Hypothalamus (tissue), 51 donors: ENCODE data around the gene MT1B.

Experiments
- DNase-seq, 51 donors: peaks; one replicate each; lab custom pipeline; 2025; lab: John Stamatoyannopoulos, UW

MT1B gene

GRCh38 chr16:56683424-56684172, 31.9 kb downstream of the MT1B start:
- DNase-seq: peak in 2 of 51 donors; percentile 13 to 15

- DNase-seq: peak in 11 of 51 donors; percentile 10 to 41 (median 25)
Measured at GRCh38 chr16:56684256-56684925, 32.7 kb downstream of the MT1B start.

- DNase-seq: peak in 2 of 51 donors; percentile 31 to 41
Measured at GRCh38 chr16:56684926-56685590, 33.4 kb downstream of the MT1B start.

GRCh38 chr16:56686758-56687157, 35.1 kb downstream of the MT1B start:
- DNase-seq: no peak

GRCh38 chr16:56688762-56689161, 37.1 kb downstream of the MT1B start:
- DNase-seq: no peak

- no peak for DNase-seq
Measured at GRCh38 chr16:56689171-56689570, 37.5 kb downstream of the MT1B start.

- no peak for DNase-seq
Measured at GRCh38 chr16:56690420-56691122, 38.9 kb downstream of the MT1B start.

- DNase-seq: no peak
Measured at GRCh38 chr16:56691885-56692284, 40.2 kb downstream of the MT1B start.

- no peak for DNase-seq
Measured at GRCh38 chr16:56695246-56695645, 43.6 kb downstream of the MT1B start.

- no peak for DNase-seq
Measured at GRCh38 chr16:56697456-56698155, 45.9 kb downstream of the MT1B start.

GRCh38 chr16:56700195-56700594, 48.5 kb downstream of the MT1B start:
- no peak for DNase-seq

- DNase-seq: no peak
Measured at GRCh38 chr16:56700631-56701030, 48.9 kb downstream of the MT1B start.

GRCh38 chr16:56701534-56701933, 49.8 kb downstream of the MT1B start:
- DNase-seq: no peak
